Keratinocyte (primary cell): ENCODE measurements around the gene TMEM200B. TPM values are rescaled to one million over a fixed set of nuclear protein-coding genes. Genes with fewer than 3 reads are reported as not detected.

ENCODE experiments used
- DNase-seq: peaks from one replicate; pipeline ENCODE4 v3.0.0-alpha.2; 2011; ENCODE audit warnings: low read depth, missing footprints, low spot score
- FAIRE-seq: peaks from 2 replicates; lab custom pipeline; 2011; peaks lifted over from hg19 to GRCh38; lab: Jason Lieb, UNC
- H2AFZ ChIP-seq: 2 replicates; pipeline ENCODE4 v1.6.0; 2012; ENCODE audit warnings: low read length, control low read depth, inconsistent platforms; ENCODE audit not compliant: control insufficient read depth
- H3K27ac ChIP-seq: 2 replicates; pipeline ENCODE4 v1.5.1; 2011; ENCODE audit warnings: low read length; ENCODE audit not compliant: control insufficient read depth, insufficient read depth
- H3K27me3 ChIP-seq: 3 replicates; pipeline ENCODE4 v1.6.0; 2011; ENCODE audit warnings: low read length; ENCODE audit not compliant: control insufficient read depth, insufficient read depth; ENCODE audit errors: extremely low read depth
- H3K36me3 ChIP-seq, 2 experiments: 2 replicates in 1 of 2; 3 replicates in 1 of 2; pipeline ENCODE4 v1.5.1; 2011; ENCODE audit warnings: low read length in 2 of 2, mild to moderate bottlenecking in 1 of 2; ENCODE audit not compliant: control insufficient read depth in 2 of 2, insufficient read depth in 2 of 2; ENCODE audit errors: extremely low read depth in 1 of 2
- H3K4me1 ChIP-seq: 3 replicates; pipeline ENCODE4 v1.5.1; 2011; ENCODE audit warnings: low read length; ENCODE audit not compliant: control insufficient read depth, insufficient read depth; ENCODE audit errors: extremely low read depth
- H3K4me2 ChIP-seq: 3 replicates; pipeline ENCODE4 v1.6.0; 2011; ENCODE audit warnings: low read depth, low read length; ENCODE audit not compliant: control insufficient read depth, insufficient read depth; ENCODE audit errors: extremely low read depth
- H3K4me3 ChIP-seq, 3 experiments: fragments of 200-600 bp in 1 of 3; sonication (generic) in 1 of 3; 2 replicates in 2 of 3; 3 replicates in 1 of 3; pipeline ENCODE4 v1.5.1; 2011 to 2016; ENCODE audit warnings: low read length in 3 of 3, mild to moderate bottlenecking in 3 of 3, control low read depth in 2 of 3, inconsistent platforms in 1 of 3, low read depth in 1 of 3, mixed read lengths in 1 of 3, mixed run types in 1 of 3, moderate library complexity in 1 of 3; ENCODE audit not compliant: control insufficient read depth in 2 of 3, insufficient read depth in 2 of 3; ENCODE audit errors: extremely low read depth in 1 of 3
- H3K79me2 ChIP-seq: 2 replicates; pipeline ENCODE4 v1.6.0; 2012; ENCODE audit warnings: low read length; ENCODE audit not compliant: control insufficient read depth, insufficient read depth
- H3K9ac ChIP-seq: 3 replicates; pipeline ENCODE4 v1.6.0; 2011; ENCODE audit warnings: low read length; ENCODE audit not compliant: control insufficient read depth, insufficient read depth; ENCODE audit errors: extremely low read depth
- H3K9me1 ChIP-seq: 3 replicates; pipeline ENCODE4 v1.6.0; 2011; ENCODE audit warnings: low read length; ENCODE audit not compliant: control insufficient read depth, insufficient read depth; ENCODE audit errors: extremely low read depth
- H3K9me3 ChIP-seq: 2 replicates; pipeline ENCODE4 v1.5.1; 2012; ENCODE audit warnings: low read depth, low read length; ENCODE audit not compliant: control insufficient read depth
- H4K20me1 ChIP-seq: 3 replicates; pipeline ENCODE4 v1.6.0; 2011; ENCODE audit warnings: low read length; ENCODE audit not compliant: control insufficient read depth, insufficient read depth; ENCODE audit errors: extremely low read depth
- CTCF ChIP-seq, 3 experiments: IDR thresholded peaks in 1 of 3; conservative IDR thresholded peaks in 1 of 3; optimal IDR thresholded peaks in 1 of 3; 2 replicates in 2 of 3; 3 replicates in 1 of 3; pipeline versions ENCODE3 to v1.5.1; 2011; ENCODE audit warnings: low read length in 3 of 3, mild to moderate bottlenecking in 3 of 3, moderate library complexity in 2 of 3, control low read depth in 1 of 3, inconsistent platforms in 1 of 3; ENCODE audit not compliant: insufficient read depth in 2 of 3; ENCODE audit errors: extremely low read depth in 1 of 3
- EZH2 ChIP-seq: IDR thresholded peaks from one replicate; pipeline ENCODE4 v1.6.1; 2012; ENCODE audit warnings: inconsistent platforms, mild to moderate bottlenecking, low read length, moderate library complexity
- dilution Hi-C: fragments of 300-500 bp; cut with MboI; formaldehyde crosslinking; loops from one replicate; pipeline ENCODE4 v1.7.0; 2020; ENCODE audit warnings: low sequenced_read_pairs; ENCODE audit not compliant: extremely low pct_ligation_motif_present
- polyA plus RNA-seq, 5 experiments: library from polyadenylated mRNA; depleted of rRNA in 3 of 5; stranded (reverse) in 3 of 5; stranded (forward) in 1 of 5; unstranded in 1 of 5; fragments of >200 nt; gene quantifications; 1 replicate in 1 of 5; 2 replicates in 3 of 5; 3 replicates in 1 of 5; pipeline versions ENCODE4 v1.2.1 to v1.2.3, GENCODE V29; 2011 to 2012; ENCODE audit warnings: missing spikeins in 2 of 5, low read depth in 1 of 5, low replicate concordance in 1 of 5

The TMEM200B gene
- polyA plus RNA-seq, 1 donor (not counting 4 experiments of a cell fraction or from before 2014, with no cell fraction given), result 0.59 TPM

GRCh38 chr1:29117381-29117780, 6.3 kb downstream of the TMEM200B start:
- peaks cover 15% of the 10 kb centered on the region for H3K27me3 ChIP-seq
- no peak overlapping the region for H3K9ac ChIP-seq
- H3K9me1 ChIP-seq, result no peaks in the 10 kb centered on the region
- no peak overlapping the region for H3K4me3 ChIP-seq
- H3K4me2 ChIP-seq, result no peak overlapping the region
- no peak overlapping the region for H3K27ac ChIP-seq
- no peaks in the 10 kb centered on the region for H3K79me2 ChIP-seq
- dilution Hi-C loops, result no loop called here
- H2AFZ ChIP-seq, result no peak overlapping the region
- FAIRE-seq (no peak), DNase-seq (no peak)
- H4K20me1 ChIP-seq, result no peaks in the 10 kb centered on the region
- H3K4me1 ChIP-seq, result peaks cover 6% of the 10 kb centered on the region
- TF ChIP-seq CTCF (optimal IDR thresholded peaks at IDR 0.05 in 1 of 3, IDR thresholded peaks at IDR 0.05 in 1 of 3, conservative IDR thresholded peaks at IDR 0.05 in 1 of 3; ENCODE audit: extremely low read depth in 1 of 3, insufficient read depth in 2 of 3, low read length in 3 of 3) (peak in 1 of 3 experiments; percentile 15), EZH2 (no peak)
- H3K36me3 ChIP-seq, result peaks cover 8 to 13% of the 10 kb centered on the region in 2 experiments
- no peaks in the 10 kb centered on the region for H3K9me3 ChIP-seq

GRCh38 chr1:29114654-29115053, 9.0 kb downstream of the TMEM200B start:
- no peak overlapping the region for H3K9ac ChIP-seq
- H3K27ac ChIP-seq, result no peak overlapping the region
- H4K20me1 ChIP-seq, result no peaks in the 10 kb centered on the region
- dilution Hi-C loops, result no loop called here
- no peaks in the 10 kb centered on the region for H3K9me3 ChIP-seq
- H3K79me2 ChIP-seq, result no peaks in the 10 kb centered on the region
- TF ChIP-seq CTCF (optimal IDR thresholded peaks at IDR 0.05 in 1 of 3, IDR thresholded peaks at IDR 0.05 in 1 of 3, conservative IDR thresholded peaks at IDR 0.05 in 1 of 3; ENCODE audit: extremely low read depth in 1 of 3, insufficient read depth in 2 of 3, low read length in 3 of 3), result no peak
- no peak for TF ChIP-seq EZH2
- H3K36me3 ChIP-seq, result peaks cover 8 to 13% of the 10 kb centered on the region in 2 experiments
- no peak overlapping the region for H3K4me2 ChIP-seq
- H3K27me3 ChIP-seq, result no peaks in the 10 kb centered on the region
- H3K4me3 ChIP-seq, result no peak overlapping the region
- DNase-seq (no peak), FAIRE-seq (no peak)
- H3K4me1 ChIP-seq, result no peaks in the 10 kb centered on the region
- H3K9me1 ChIP-seq, result no peaks in the 10 kb centered on the region
- H2AFZ ChIP-seq, result no peak overlapping the region
